Stomach (tissue), 4 donors: ENCODE results near the gene CLTRN.

Experiments used
- CTCF ChIP-seq, 7 experiments: fragments of 450-650 bp in 4 of 7; fragments of 200-600 bp in 3 of 7; sonication (generic) in 3 of 7; IDR thresholded peaks; one replicate each; pipeline ENCODE4 v1.5.1; 2016 to 2019; ENCODE audit warnings: antibody characterized with exemption in 7 of 7, control low read depth in 2 of 7, mild to moderate bottlenecking in 1 of 7
- EP300 ChIP-seq: sonication (generic); formaldehyde crosslinking; IDR thresholded peaks from one replicate; pipeline ENCODE4 v1.6.1; 2017; ENCODE audit warnings: antibody characterized with exemption
- POLR2A ChIP-seq, 4 donors: fragments of 450-650 bp; IDR thresholded peaks; one replicate each; pipeline ENCODE4 v1.6.1; 2016; ENCODE audit warnings: antibody characterized with exemption in 4 of 4, control low read depth in 2 of 4, mild to moderate bottlenecking in 1 of 4, moderate library complexity in 1 of 4

GRCh38 chrX:15623054-15623453 is 41.6 kb downstream of the CLTRN start:
- TF ChIP-seq CTCF (IDR thresholded peaks at IDR 0.05) = no peak
- TF ChIP-seq EP300 = no peak
- no peak for TF ChIP-seq POLR2A (IDR thresholded peaks at IDR 0.05)
